PC-9 (cell line): ENCODE results near the gene OR8I2. TPM values are rescaled to one million over a fixed set of nuclear protein-coding genes. Genes with fewer than 3 reads are reported as not detected.
"Not testable (repeated sequence)": the region's sequence is repeated elsewhere in the genome, so short reads cannot be mapped to it uniquely, and the experiment has no call there.

Source experiments
- BruUV-seq: library from RNA; stranded (reverse); fragments of 400-500 nt; replicated peaks from 2 replicates; lab custom pipeline; 2021; lab: Mats Ljungman, UMichigan
- CTCF ChIA-PET: fragments of 300-600 bp; sonication (Branson Sonifier 250); formaldehyde crosslinking; loops from one replicate; lab custom pipeline; 2022; ENCODE audit warnings: antibody characterized with exemption; lab: Charles Lee
- POLR2A ChIA-PET: fragments of 300-600 bp; sonication (Branson Sonifier 250); formaldehyde crosslinking; loops from one replicate; lab custom pipeline; 2022; ENCODE audit warnings: antibody characterized with exemption; ENCODE audit not compliant: unreplicated experiment; lab: Charles Lee
- DNase-seq, 2 experiments: peaks; one replicate each; pipeline versions ENCODE4 v3.0.0 to v3.0.0-alpha.2; 2015 to 2022; ENCODE audit warnings: mixed read lengths in 1 of 2
- H2AFZ ChIP-seq: fragments of 200-600 bp; sonication (generic); 2 replicates; pipeline ENCODE4 v1.8.1; 2017; ENCODE audit warnings: antibody characterized with exemption
- H3F3A ChIP-seq: fragments of 200-600 bp; sonication (generic); 2 replicates; pipeline ENCODE4 v1.8.1; 2017; ENCODE audit warnings: antibody characterized with exemption, mild to moderate bottlenecking, low read depth; ENCODE audit not compliant: insufficient read depth
- H3K27ac ChIP-seq: fragments of 200-600 bp; sonication (generic); 2 replicates; pipeline ENCODE4 v1.6.1; 2016; ENCODE audit warnings: mixed run types
- H3K27me3 ChIP-seq: fragments of 200-600 bp; sonication (generic); 2 replicates; pipeline ENCODE4 v1.6.1; 2016; ENCODE audit warnings: low read depth, mixed run types; ENCODE audit not compliant: insufficient read depth
- H3K36me3 ChIP-seq: fragments of 200-600 bp; sonication (generic); 2 replicates; pipeline ENCODE4 v1.6.1; 2016; ENCODE audit warnings: low read depth, mixed run types
- H3K4me1 ChIP-seq: fragments of 200-600 bp; sonication (generic); replicated peaks from 2 replicates; pipeline ENCODE4 v1.6.1; 2016; ENCODE audit warnings: mixed run types; ENCODE audit not compliant: insufficient read depth
- H3K4me2 ChIP-seq: fragments of 200-600 bp; sonication (generic); 2 replicates; pipeline ENCODE4 v1.6.1; 2017; ENCODE audit warnings: mixed run types
- H3K4me3 ChIP-seq: fragments of 200-600 bp; sonication (generic); 2 replicates; pipeline ENCODE4 v1.6.1; 2016; ENCODE audit warnings: mixed run types
- H3K79me2 ChIP-seq: fragments of 200-600 bp; sonication (generic); 2 replicates; pipeline ENCODE4 v1.6.1; 2017; ENCODE audit warnings: low read depth, mixed run types
- H3K9me2 ChIP-seq: fragments of 200-600 bp; sonication (generic); 2 replicates; pipeline ENCODE4 v1.8.1; 2017; ENCODE audit warnings: mild to moderate bottlenecking; ENCODE audit not compliant: insufficient read depth
- H3K9me3 ChIP-seq: fragments of 200-600 bp; sonication (generic); 2 replicates; pipeline ENCODE4 v1.8.1; 2016; ENCODE audit warnings: low read depth; ENCODE audit not compliant: insufficient read depth
- H4K20me1 ChIP-seq: fragments of 200-600 bp; sonication (generic); 2 replicates; pipeline ENCODE4 v1.8.1; 2017; ENCODE audit not compliant: insufficient read depth
- CTCF ChIP-seq: fragments of 200-600 bp; sonication (generic); conservative IDR thresholded peaks from 2 replicates; pipeline ENCODE4 v1.6.1; 2017; ENCODE audit warnings: mixed run types, antibody characterized with exemption, mild to moderate bottlenecking, moderate library complexity
- EZH2 ChIP-seq: fragments of 200-600 bp; sonication (generic); IDR thresholded peaks from 2 replicates; pipeline ENCODE4 v1.8.0; 2017; ENCODE audit warnings: antibody characterized with exemption, low read depth
- intact Hi-C: fragments of 100-400 bp; cut with micrococcal nuclease; formaldehyde crosslinking; loops from one replicate; pipeline ENCODE4 v1.10.0; 2022; ENCODE audit not compliant: unreplicated experiment
- total RNA-seq: library from RNA; stranded (reverse); gene quantifications from 2 replicates; pipeline ENCODE4 v1.2.3, GENCODE V29; 2021

Gene OR8I2
- total RNA-seq, 1 experiment from 2014 or later: not detected

- no peak overlapping the region for H2AFZ ChIP-seq
- H3K36me3 ChIP-seq: no peaks in the 10 kb centered on the region
- H3K9me2 ChIP-seq: no peaks in the 10 kb centered on the region
- BruUV-seq: no TSS peak
- intact Hi-C loops: no loop called here
- no peaks in the 10 kb centered on the region for H3K27me3 ChIP-seq
- H3K4me3 ChIP-seq: no peak overlapping the region
- no peaks in the 10 kb centered on the region for H3K79me2 ChIP-seq
- H3F3A ChIP-seq: no peaks in the 10 kb centered on the region
- POLR2A ChIA-PET: no interaction called here
- CTCF ChIA-PET: interaction anchor here (0.7 kb wide), 1 partner anchor 1671 kb away, joined by 3 read pairs; no protein-coding TSS in a partner anchor
- no peak for DNase-seq
- no peaks in the 10 kb centered on the region for H3K9me3 ChIP-seq
- no peak overlapping the region for H3K27ac ChIP-seq
- no peaks in the 10 kb centered on the region for H3K4me1 ChIP-seq
- H4K20me1 ChIP-seq: no peaks in the 10 kb centered on the region
- TF ChIP-seq CTCF (no peak), EZH2 (no peak)
- H3K4me2 ChIP-seq: no peak overlapping the region
These were observed 43.6 kb upstream of the OR8I2 start for GRCh38 chr11:56049487-56049886.

GRCh38 chr11:56056366-56056765 is 36.7 kb upstream of the OR8I2 start:
- H3F3A ChIP-seq, intact Hi-C loops, H3K79me2 ChIP-seq, H3K27ac ChIP-seq, H3K9me3 ChIP-seq, CTCF ChIA-PET, H3K9me2 ChIP-seq, H3K4me3 ChIP-seq, H3K27me3 ChIP-seq, H3K4me2 ChIP-seq, DNase-seq, H2AFZ ChIP-seq, BruUV-seq, H3K36me3 ChIP-seq, H3K4me1 ChIP-seq, POLR2A ChIA-PET, H4K20me1 ChIP-seq: not testable (repeated sequence)

- H3K27me3 ChIP-seq, H3K9me2 ChIP-seq, DNase-seq, H4K20me1 ChIP-seq, POLR2A ChIA-PET, H3K4me2 ChIP-seq, H2AFZ ChIP-seq, H3K27ac ChIP-seq, H3K4me3 ChIP-seq, H3K36me3 ChIP-seq, H3F3A ChIP-seq, BruUV-seq, intact Hi-C loops, H3K4me1 ChIP-seq, H3K79me2 ChIP-seq, CTCF ChIA-PET, H3K9me3 ChIP-seq: not testable (repeated sequence)
These were observed 35.4 kb upstream of the OR8I2 start for GRCh38 chr11:56057661-56058237.

- intact Hi-C loops, DNase-seq, H3F3A ChIP-seq, BruUV-seq, H3K36me3 ChIP-seq, CTCF ChIA-PET, POLR2A ChIA-PET, H3K4me3 ChIP-seq, H2AFZ ChIP-seq, H3K9me2 ChIP-seq, H3K4me2 ChIP-seq, H3K9me3 ChIP-seq, H3K27ac ChIP-seq, H3K4me1 ChIP-seq, H3K27me3 ChIP-seq, H4K20me1 ChIP-seq, H3K79me2 ChIP-seq: not testable (repeated sequence)
These were observed 34.8 kb upstream of the OR8I2 start for GRCh38 chr11:56058260-56058780.
